ENCODE measurements around the gene GNPDA1.
A peak's percentile ranks its signal among the peaks of the same experiment; 100 is the strongest.

The GNPDA1 gene

DNA sequence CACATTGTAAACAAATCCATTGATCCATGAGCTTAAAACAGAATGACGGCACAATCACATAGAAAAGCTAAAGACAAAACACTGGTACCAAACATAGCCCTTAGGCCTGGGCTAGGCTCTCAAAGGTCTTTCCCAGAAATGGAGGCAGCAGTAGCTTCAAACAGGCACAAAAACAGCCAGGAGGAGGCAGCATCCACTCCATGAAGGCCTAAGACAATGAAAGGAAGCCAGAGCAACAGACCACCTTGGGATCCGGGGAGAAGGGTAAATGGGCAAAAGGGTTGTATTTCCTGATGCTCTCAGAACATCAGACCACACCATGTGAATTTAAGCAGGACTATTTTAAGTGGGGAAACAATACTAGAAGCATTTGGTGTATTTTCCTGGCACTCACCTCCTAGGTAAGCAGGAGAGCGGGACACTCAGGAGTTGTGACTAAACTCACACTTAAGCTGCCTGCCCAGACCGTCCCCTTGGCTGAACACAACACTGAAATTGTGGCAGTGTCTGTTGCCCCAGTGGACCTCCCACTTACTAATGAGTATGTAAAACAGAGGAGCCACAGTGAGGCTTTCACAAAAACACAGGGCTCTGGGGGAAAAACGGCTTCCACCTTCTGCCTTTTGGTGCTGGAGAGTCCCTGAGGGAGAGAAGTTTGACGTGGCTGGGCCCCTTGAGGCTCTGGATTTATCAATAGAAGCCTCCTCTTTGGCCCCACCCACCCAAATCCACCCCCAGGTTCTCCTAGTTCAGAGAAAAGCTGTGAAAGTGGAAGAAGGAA lies 11.9 kb downstream of the GNPDA1 start:
- no peak overlapping the region for H3K4me3 ChIP-seq (ENCODE audit: control insufficient read depth, low read depth, low read length)
- DNase-seq (ENCODE audit: low read depth): no peak
- TF ChIP-seq CTCF (IDR thresholded peaks at IDR 0.05; ENCODE audit: control insufficient read depth, insufficient read depth, low read depth, low read length, missing control alignments): peak; percentile 38

GRCh38 chr5:142000173-142000572 lies 12.7 kb downstream of the GNPDA1 start:
- H3K4me3 ChIP-seq (ENCODE audit: control insufficient read depth, low read depth, low read length): no peak overlapping the region

GRCh38 chr5:141997358-141997960 lies 15.4 kb downstream of the GNPDA1 start:
- no peak for TF ChIP-seq CTCF (IDR thresholded peaks at IDR 0.05; ENCODE audit: control insufficient read depth, insufficient read depth, low read depth, low read length, missing control alignments)
- no peak overlapping the region for H3K4me3 ChIP-seq (ENCODE audit: control insufficient read depth, low read depth, low read length)
- DNase-seq (ENCODE audit: low read depth): no peak

More at GRCh38 chr5:142000173-142000572, 12.7 kb downstream of the GNPDA1 start:
- DNase-seq (ENCODE audit: low read depth): no peak
- TF ChIP-seq CTCF (IDR thresholded peaks at IDR 0.05; ENCODE audit: control insufficient read depth, insufficient read depth, low read depth, low read length, missing control alignments): no peak

DNA sequence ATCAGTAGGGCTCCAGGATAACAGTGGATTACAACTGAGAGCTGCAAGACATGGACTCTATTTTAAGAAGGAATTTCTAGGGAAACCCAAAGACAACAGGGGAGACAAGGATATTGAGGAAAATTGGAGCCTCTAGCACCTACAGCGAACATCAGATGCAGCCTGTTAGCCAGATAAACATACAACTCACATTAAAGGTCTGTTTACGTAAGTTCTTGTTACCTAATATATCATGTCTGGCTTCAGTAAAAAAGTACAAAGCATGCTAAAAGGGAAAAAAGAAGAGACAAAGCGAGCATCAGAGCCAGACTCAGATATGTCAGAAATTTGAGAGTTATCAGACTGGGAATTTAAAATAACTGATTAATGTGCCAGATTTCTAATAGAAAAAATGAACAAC lies 17.2 kb downstream of the GNPDA1 start:
- no peak overlapping the region for H3K4me3 ChIP-seq (ENCODE audit: control insufficient read depth, low read depth, low read length)
- DNase-seq (ENCODE audit: low read depth): no peak
- no peak for TF ChIP-seq CTCF (IDR thresholded peaks at IDR 0.05; ENCODE audit: control insufficient read depth, insufficient read depth, low read depth, low read length, missing control alignments)

GRCh38 chr5:141994511-141995136 lies 18.2 kb downstream of the GNPDA1 start:
- H3K4me3 ChIP-seq (ENCODE audit: control insufficient read depth, low read depth, low read length): no peak overlapping the region
- no peak for TF ChIP-seq CTCF (IDR thresholded peaks at IDR 0.05; ENCODE audit: control insufficient read depth, insufficient read depth, low read depth, low read length, missing control alignments)

DNA sequence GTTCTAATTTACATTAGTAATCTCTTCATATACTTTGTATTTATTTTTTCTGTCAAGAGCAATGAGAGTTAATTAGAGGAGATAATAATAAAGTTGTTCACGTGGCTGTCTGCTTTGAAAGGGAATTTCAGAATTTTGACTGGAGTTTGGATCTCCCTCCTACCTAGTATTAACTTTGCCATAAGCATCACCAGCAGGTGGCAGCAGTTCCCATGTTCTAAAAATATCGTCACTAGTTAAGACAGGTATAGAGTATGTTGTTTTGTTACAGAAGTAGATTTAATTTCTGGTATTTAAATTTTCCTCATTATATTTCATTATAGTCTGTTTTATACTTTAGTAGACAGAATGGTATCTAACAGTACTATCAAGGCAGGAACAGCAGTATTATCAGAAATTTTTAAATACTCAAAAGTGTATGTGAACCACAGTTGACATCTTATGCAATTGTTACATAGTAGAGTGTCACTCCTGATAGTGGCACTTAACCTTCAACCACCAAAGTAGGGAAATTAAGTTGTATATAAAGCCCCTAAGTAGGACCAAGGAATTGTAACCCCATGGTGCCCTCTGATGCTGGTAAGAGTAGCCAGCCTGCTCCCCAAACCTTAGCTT lies 20.4 kb downstream of the GNPDA1 start:
- H3K4me3 ChIP-seq (ENCODE audit: control insufficient read depth, low read depth, low read length): no peak overlapping the region
- DNase-seq (ENCODE audit: low read depth): peak; percentile 8

More at GRCh38 chr5:141994511-141995136, 18.2 kb downstream of the GNPDA1 start:
- no peak for DNase-seq (ENCODE audit: low read depth)

More for the DNA sequence above, 20.4 kb downstream of the GNPDA1 start:
- peak; percentile 72 for TF ChIP-seq CTCF (IDR thresholded peaks at IDR 0.05; ENCODE audit: control insufficient read depth, insufficient read depth, low read depth, low read length, missing control alignments)

Data from AG09309 (cell line).